Measurements from ENCODE around the gene SFSWAP. TPM values are rescaled to one million over a fixed set of nuclear protein-coding genes. Genes with fewer than 3 reads are reported as not detected.

The SFSWAP gene
- total RNA-seq, 1 experiment from 2014 or later = 76.3 TPM

- TF ChIP-seq MLX (CRISPR knock-in tag; IDR thresholded peaks at IDR 0.05) (no peak), OVOL2 (CRISPR knock-in tag; IDR thresholded peaks at IDR 0.05; ENCODE audit: borderline replicate concordance) (no peak), ZNF396 (CRISPR knock-in tag; IDR thresholded peaks at IDR 0.05; ENCODE audit: borderline replicate concordance) (no peak), RELA (CRISPR knock-in tag; IDR thresholded peaks at IDR 0.05; ENCODE audit: borderline replicate concordance) (no peak), ZBTB21 (CRISPR knock-in tag; IDR thresholded peaks at IDR 0.05; ENCODE audit: borderline replicate concordance) (no peak), PREB (CRISPR knock-in tag; IDR thresholded peaks at IDR 0.05; ENCODE audit: borderline replicate concordance) (no peak), ESRRA (CRISPR knock-in tag; IDR thresholded peaks at IDR 0.05; ENCODE audit: borderline replicate concordance) (no peak), PRRX2 (CRISPR knock-in tag; IDR thresholded peaks at IDR 0.05) (no peak)
- TF ChIP-seq, protein P1, sequence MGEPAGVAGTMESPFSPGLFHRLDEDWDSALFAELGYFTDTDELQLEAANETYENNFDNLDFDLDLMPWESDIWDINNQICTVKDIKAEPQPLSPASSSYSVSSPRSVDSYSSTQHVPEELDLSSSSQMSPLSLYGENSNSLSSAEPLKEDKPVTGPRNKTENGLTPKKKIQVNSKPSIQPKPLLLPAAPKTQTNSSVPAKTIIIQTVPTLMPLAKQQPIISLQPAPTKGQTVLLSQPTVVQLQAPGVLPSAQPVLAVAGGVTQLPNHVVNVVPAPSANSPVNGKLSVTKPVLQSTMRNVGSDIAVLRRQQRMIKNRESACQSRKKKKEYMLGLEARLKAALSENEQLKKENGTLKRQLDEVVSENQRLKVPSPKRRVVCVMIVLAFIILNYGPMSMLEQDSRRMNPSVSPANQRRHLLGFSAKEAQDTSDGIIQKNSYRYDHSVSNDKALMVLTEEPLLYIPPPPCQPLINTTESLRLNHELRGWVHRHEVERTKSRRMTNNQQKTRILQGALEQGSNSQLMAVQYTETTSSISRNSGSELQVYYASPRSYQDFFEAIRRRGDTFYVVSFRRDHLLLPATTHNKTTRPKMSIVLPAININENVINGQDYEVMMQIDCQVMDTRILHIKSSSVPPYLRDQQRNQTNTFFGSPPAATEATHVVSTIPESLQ (CRISPR knock-in tag; IDR thresholded peaks at IDR 0.05) = no peak
Observed at GRCh38 chr12:131795064-131795463, 84.2 kb downstream of the SFSWAP start (continued).

- Mint-ChIP-seq H3K9me3 (peaks cover 1% of the 10 kb centered on the region), H3K4me3 (peak overlapping the region; percentile 24), H3K27me3 (ENCODE audit: low read depth) (no peaks in the 10 kb centered on the region; the same call in 1 of the 2 replicates), H3K4me1 (peaks cover 38% of the 10 kb centered on the region), H3K36me3 (peaks cover 51% of the 10 kb centered on the region), H3K27ac (peak overlapping the region; percentile 93)
- DNase-seq (ENCODE audit: low spot score) (peak; percentile 47), ATAC-seq (peak; percentile 66)
- TF ChIP-seq USF2 (CRISPR knock-in tag; IDR thresholded peaks at IDR 0.05) (peak; percentile 39; the same call in 1 of the 2 replicates), ZNF219 (CRISPR knock-in tag; IDR thresholded peaks at IDR 0.05; ENCODE audit: borderline replicate concordance) (no peak), TEAD4 (CRISPR knock-in tag; IDR thresholded peaks at IDR 0.05) (no peak), RELA (CRISPR knock-in tag; IDR thresholded peaks at IDR 0.05; ENCODE audit: borderline replicate concordance) (no peak), USF1 (CRISPR knock-in tag; IDR thresholded peaks at IDR 0.05) (peak; percentile 62; the same call in 1 of the 2 replicates), OVOL2 (CRISPR knock-in tag; IDR thresholded peaks at IDR 0.05; ENCODE audit: borderline replicate concordance) (no peak), MAX (CRISPR knock-in tag; IDR thresholded peaks at IDR 0.05) (0 out of 2 replicates have a peak, but pooled peaks have one; percentile 43)
- TF ChIP-seq, protein P2, sequence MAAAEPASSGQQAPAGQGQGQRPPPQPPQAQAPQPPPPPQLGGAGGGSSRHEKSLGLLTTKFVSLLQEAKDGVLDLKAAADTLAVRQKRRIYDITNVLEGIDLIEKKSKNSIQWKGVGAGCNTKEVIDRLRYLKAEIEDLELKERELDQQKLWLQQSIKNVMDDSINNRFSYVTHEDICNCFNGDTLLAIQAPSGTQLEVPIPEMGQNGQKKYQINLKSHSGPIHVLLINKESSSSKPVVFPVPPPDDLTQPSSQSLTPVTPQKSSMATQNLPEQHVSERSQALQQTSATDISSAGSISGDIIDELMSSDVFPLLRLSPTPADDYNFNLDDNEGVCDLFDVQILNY (CRISPR knock-in tag; IDR thresholded peaks at IDR 0.05) = 0 out of 2 replicates have a peak, but pooled peaks have one; percentile 41
- CTCF ChIA-PET = interaction anchor here (0.9 to 2.7 kb wide), 12 partner anchors 10 to 679 kb away, joined by 3 to 12 read pairs (median 6); no protein-coding TSS in a partner anchor
- POLR2A ChIA-PET = interaction anchor here (1.0 to 1.4 kb wide), 2 partner anchors 22 to 31 kb away, joined by 3 to 4 read pairs; no protein-coding TSS in a partner anchor
Observed at GRCh38 chr12:131795690-131796410, 85.0 kb downstream of the SFSWAP start.
